HG03575 (cell line): ENCODE results near the gene PTPRN2.

Source experiments
- ATAC-seq: cut with Tn5 transposase; IDR thresholded peaks from one replicate; pipeline ENCODE4 v1.9.1; 2021; ENCODE audit not compliant: unreplicated experiment, insufficient number of reproducible peaks, low FRiP score; ENCODE audit errors: extremely low read depth

The PTPRN2 gene

DNA sequence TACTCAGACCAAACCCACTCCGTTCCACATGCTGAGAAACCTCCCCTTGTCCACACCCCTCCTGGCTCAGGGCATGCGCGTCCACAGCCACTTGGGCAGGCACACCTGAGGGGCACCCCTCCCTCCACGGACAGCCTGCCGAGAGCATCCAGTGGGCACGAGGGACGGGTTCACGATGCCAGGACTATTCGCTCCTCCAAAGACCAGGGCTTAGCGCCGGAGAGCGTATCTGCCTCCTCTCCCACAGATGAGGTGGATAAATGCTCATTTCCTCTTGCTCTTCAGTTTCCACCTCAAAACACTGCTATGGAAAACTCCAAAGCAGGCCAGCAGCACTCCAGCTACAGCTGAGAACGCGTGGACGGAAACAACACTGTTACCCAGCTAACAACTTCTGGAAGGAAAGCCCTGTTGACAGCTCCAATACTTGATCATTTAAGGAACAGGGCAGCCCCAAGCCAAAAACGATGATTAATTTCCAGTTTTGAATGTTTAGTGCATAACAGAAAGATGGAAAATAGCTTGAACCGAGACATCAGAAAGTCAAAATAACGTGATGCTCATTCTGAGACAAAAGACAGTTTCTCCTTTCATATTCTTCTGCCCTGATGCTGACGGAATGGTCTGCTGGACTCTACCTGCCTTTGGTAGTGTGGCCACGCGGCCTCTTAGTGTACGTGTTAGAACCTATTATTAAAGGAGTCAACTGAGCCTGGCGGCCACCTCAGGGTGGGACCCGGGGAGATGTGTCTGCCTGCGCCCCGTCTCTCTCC is 1046.1 kb downstream of the PTPRN2 start:
- no peak for ATAC-seq

DNA sequence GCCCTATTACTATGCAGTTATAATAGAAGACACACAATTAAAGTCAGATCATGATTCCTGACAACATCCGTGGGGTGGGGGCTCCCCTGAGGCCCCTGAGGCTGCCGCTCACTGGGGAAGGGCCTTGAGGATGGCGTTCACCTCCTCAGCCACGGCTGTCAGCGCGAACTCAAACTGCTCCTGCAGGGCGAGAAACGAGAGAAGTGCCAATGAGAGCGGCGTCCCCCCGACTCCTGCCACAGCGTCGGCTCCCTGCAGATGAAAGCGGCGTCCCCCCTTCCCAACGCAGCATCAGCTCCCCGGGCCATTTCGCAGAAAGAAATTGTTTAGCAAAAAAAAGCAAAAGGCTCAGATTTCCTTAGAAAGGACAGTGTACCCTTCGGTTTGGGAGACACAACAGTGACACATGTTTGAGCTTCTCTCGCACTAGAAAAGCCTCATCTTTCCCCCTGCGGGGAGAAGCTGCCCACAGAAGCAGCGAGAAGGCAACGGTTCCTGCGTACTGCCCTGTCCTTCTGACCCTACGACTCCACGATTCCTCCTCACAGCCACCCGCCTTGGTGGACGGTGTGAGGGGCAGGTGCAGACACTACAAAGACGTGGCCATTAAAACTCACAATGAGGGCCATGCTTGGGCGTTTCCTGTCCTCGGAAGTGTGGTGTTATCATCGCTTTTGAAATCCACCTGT is 1046.9 kb downstream of the PTPRN2 start:
- ATAC-seq = no peak

DNA sequence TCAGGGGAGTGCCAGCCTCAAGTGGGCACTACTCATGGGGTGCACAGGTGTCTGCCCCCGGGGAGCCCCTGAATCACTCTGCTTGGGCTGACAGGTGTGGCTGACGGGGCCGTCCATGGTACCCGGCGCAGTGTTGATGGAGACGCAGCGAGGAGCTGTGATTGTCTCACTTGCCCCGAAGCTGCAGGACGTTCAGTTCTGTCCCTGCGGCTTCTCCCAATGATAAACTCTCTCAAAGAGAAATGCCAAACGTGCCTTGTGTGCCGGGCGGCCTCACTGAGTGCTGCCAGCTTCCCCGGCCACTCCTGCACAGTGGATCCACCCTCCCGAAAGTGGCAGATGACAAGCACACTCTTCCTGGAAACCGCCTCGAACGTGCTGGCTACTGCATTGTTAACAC is 1047.6 kb downstream of the PTPRN2 start:
- no peak for ATAC-seq

DNA sequence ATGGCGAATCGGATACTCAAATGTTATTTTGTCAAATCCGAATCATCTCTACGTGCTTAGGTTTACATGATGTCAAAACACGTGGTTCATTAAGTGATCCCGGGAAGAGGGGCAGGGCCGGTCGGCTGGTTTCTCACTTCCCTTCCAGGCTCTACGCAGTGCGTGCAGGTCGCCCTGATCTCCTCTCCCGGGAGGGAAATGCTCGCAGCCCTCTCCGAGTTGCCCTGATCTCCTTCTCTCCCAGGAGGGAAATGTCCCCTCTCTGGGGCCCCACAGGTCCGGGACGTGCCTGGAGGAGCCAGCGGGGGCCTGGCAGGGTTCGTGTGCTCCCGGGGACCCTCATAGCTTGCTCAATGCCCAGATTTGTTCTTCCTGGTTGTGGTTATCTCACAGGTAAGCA is 1048.1 kb downstream of the PTPRN2 start:
- no peak for ATAC-seq

DNA sequence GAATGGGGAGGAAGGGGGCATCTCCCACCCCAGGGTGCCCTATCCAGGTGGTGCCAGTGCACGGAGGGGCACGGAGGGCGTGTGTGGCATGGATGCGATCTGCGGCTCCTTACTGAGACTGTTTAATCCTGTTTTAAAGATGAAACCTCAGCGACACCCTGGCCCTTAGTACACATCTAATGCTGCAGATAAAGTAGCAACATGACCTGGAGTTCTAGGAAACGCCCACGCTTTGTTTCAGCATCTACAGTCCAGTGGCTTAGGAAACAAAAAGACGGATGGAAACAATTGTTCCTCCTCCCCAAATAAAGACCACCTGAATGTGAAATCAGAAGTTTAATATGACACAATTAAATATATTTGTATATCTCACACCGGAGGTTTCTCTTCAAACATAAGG is 1048.9 kb downstream of the PTPRN2 start:
- no peak for ATAC-seq

DNA sequence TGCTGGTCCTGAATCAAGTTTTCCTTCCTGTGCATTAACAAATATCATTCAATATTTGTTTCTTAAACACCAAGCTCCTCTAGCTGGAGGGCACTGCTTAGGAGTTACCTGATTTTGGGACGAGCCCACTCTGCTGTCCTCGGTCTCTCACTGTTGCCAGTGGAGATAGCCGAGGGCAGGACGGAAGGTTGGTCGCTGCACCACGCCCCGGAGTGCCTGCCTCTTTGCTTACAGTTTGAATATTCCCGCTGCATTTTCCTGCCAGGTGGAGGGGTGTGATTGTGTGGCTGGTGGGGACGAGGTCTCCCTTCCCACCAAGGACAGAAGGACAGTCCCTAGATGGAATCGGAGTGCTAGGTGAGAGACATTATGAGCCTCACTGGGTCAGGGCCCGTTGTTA is 1049.3 kb downstream of the PTPRN2 start:
- no peak for ATAC-seq

DNA sequence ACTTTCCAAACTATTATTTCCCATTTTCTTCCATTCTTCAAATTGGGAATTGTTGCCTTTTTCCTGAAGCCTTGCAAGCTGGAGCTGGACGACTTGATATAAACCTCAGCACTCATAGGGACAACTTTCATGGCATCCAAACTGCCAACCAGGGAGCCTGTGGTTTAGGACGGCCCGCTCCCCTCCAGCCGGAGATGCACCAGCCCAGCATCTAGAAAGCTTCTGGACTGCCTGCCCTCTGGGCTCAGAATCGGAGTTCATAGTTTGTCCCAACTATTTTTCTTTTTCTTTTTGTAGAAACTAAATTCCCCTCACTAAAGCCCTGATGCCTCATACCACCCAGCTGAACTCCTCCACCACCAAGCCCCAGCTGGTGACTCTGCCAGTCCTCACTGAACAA is 1050.6 kb downstream of the PTPRN2 start:
- ATAC-seq = no peak

DNA sequence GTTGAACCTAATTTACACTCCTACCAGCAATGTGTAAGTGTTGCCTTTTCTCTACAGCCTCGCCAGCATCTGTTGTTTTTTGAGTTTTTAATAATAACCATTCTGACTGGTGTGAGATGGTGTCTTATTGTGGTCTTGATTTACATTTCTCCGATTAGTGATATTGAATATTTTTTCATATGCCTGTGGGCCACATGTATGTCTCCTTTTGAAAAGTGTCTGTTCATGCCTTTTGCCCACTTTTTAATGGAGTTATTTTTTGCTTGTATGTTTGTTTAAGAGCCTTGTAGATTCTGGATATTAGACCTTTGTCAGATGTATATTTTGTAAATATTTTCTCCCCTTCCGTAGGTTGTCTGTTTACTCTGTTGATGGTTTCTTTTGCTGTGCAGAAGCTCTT is 1055.6 kb downstream of the PTPRN2 start:
- no peak for ATAC-seq

DNA sequence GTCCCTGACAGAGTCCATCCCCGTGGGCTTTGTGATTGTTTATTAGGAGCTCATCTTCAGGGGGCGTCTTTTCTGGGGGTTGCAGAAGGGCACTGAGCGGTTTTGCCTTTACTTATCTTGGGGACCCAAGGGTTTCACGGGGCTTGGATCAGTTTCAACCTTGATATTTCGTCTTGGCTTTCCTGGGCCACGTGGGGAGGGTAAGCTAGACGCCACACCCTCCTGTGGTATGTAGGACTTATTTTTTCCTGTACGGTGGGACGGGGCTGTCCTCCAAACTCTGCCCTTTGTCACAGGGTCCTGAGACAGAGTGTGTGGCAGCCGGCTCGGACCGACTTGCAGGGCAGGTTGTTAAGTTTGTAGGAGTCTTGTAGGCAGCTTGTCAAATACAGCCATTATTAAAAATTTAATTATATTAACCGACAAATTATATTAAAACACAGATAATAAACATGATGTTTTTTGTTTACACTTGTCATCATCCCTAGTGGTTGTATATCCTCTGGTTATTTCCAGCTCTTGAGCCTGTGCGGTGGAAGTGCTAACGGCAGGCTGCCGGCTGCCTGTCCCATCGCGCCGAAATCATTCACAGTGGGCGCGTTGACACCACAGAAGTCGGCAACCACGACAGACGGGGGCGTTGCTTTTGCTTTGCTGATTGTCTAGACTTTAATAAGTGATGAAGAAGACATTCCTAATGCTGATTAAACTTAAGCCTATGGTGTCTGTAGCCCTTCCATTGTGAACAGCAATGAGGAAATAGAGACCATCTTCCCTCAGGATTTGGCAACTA is 1057.7 kb downstream of the PTPRN2 start:
- ATAC-seq = no peak

DNA sequence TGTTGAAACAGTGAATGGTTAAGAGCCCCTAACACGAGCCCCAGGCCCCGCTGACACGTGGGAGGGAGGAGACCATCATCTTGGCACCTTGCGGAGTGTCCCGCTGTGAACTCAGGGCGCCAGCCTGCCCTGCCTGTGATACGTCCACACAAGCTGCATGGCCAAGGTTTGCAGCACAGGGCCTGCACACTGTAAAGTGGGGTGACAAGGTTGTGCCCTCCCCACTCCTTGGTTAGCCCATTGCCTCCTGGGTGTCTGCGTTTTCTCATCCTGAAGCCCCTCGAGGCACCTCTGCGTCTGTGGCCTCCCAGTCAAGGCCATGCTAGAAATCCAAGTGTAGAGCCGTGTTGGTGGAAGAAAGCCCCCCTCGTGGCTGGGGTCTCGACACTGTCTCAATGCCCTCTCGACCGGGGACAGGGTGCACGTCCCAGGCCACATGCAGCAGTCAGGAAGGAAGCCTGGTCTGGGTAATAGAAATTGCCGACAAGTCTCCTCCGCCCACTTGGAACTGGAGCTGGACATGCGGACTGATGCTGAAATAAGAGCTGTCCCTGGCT is 1058.8 kb downstream of the PTPRN2 start:
- ATAC-seq = no peak

DNA sequence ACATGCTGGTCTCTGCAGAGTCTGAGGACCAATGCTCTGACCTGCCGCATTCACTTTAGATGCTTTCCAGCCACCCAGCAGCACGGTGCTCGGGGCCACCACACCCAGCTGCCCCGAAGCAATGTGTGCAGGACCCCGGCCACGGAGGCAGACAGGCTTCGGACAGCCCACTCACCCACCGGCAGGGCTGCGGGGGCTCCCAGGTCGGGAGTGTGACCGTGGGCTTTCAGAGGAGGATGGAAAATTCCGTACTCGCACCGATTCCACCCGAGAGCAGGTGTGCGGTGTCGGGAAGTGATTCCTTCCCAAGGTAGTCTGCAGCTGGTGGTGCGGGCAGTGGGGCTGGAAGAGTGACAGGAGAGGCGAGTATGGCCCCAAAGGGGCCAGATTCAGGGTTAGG is 1059.9 kb downstream of the PTPRN2 start:
- no peak for ATAC-seq

DNA sequence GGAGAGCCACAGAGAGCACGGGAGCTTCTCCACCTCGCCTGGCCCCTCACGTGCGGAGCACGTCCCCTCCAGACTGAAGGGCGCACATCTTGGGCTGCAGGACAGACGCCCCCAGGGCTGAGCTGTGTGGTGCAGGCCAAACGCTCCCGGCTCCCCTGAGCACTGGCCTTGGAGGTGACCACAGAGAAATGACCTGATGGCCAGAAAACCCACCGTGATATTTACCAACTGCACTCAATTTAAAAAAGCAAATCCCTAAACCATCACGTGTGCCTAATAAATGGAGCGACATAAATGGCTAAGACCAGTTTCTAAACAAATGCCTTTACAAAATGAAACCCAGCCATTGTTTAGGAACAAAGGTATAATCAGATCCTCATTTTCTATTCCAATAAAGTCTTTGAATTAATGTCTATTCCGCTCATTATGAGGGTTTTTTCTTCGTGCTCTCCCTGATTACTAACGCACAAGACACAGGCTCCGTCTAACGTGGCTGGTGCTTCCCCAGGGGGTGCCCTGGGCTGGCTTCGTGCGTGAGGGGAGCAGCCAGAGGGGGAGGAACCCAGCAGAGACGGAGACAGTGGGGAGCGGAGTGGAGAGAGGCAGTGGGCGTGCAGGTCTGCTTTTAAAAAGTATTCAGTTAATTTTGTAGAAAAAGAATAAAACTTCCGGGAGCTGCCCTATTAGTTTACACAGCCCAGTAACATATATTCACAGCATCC is 1060.5 kb downstream of the PTPRN2 start:
- no peak for ATAC-seq

DNA sequence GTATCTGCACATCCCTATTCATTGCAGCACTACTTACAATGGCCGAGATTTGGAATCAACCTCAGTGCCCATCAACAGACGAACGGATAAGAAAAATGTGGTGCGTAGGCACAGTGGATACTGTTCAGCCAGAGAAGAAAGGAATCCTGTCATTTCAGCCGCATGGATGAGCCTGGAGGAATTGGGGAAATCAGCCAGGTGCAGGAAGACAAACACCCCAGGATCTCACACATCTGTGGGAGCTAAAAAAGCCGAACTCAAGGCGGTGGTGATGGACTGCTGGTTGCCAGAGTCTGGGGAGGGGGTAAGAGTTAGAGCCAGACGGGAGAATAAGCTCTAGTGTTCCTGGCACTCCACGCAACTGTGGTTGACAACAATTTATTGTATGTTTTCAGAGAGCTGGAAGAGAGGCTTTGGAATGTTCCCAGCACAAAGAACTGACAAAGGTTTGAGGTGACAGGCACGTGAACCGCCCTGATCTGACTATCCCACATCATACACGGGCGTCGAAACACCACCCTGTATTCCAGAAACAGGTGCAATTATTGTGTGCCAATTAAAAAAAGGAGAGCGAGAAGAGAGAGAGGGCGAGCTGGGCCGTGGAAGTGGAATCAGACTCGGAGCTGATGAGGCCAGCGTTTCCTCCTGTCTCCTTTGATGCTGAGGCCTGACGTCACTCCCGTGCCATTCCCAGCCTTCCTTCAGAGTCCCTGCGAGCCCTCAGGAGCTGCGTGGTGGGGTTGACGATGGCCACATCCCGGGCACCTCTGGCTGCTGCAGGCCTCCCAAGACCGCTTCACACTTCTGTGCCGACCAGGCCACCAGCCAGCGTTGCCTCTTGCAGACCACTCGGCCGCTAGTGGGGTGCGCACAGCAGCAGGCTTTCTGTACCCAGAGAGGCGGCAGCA is 1061.4 kb downstream of the PTPRN2 start:
- no peak for ATAC-seq

DNA sequence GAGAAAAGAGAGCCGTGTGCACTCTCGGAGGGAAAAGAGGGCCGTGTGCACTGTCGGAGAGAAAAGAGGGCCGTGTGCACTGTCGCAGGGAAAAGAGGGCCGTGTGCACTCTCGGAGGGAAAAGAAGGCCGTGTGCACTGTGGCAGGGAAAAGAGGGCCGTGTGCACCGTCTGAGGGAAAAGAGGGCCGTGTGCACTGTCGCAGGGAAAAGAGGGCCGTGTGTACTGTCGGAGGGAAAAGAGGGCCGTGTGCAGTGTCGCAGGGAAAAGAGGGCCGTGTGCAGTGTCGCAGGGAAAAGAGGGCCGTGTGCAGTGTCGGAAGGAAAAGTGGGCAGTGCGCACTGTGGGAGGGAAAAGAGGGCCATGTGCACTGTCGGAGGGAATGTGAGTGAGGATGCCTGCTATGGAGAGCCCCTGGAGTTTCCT is 1062.1 kb downstream of the PTPRN2 start:
- no peak for ATAC-seq

DNA sequence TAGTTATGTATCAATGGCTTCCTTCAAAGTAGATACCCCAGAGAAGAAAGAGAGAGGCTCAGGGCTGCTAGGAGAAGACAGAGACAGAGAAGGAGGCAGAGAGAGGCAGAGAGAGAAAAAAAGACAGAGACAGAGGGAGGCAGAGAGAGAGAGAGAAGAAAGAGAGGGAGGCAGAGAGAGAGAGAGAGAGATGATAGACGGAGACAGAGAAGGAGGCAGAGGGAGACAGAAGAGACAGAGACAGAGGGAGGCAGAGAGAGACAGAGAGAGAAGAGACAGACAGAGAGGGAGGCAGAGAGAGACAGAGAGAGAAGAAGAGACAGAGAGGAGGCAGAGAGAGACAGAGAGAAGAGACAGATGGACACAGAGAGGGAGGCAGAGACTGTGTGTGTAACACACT is 1062.9 kb downstream of the PTPRN2 start:
- ATAC-seq = no peak

DNA sequence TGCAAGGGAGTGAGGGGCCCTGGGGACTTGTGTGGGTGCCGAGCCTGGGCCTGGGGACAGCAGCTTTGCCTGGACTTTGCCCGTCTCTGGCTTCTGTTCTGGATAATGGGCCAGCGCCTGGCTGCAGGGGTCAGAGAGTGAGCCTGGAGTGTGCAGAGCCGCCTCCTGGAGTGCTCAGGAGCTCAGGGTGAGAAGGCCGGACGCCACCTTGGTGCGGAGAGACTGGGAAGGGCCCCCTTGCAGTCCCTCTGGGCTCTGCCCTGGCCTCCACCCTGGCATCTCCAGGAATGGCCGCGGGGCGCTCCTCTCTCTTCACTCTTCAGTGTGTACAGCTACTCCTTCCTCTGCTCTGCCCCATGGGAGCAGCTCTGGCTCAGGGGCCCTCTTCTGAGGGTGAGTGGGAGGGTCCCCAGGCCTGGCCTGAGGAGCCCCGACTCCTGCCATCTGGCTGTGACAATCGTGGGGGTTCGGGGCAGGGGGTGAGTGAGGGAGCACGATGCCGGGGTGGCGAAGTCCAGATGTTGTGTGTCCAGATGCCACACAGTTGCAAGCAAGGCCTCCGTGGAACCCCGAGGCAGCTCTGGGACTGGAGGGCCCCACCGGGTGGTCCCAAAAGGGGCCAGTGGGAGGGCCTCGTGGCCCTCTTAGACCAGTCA is 1063.7 kb downstream of the PTPRN2 start:
- no peak for ATAC-seq

DNA sequence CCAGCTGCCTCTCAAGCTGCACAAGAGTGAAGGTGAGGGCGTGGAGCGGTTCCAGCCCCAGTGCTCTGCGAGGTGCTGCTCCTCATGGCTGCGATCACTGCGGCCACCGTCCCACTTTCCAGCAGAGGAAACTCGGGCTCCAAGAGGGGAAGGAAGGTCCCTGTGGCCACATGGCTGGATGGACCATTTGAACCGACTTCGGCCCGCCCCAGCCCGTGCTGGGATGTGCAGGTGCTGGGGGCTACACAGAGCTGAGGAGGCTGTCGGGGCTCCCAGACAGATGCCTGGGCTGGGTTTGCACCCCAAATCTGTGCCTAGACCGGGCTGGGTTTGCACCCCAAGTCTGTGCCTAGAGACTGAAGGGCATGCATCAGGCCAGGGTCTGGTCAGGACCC is 1064.3 kb downstream of the PTPRN2 start:
- ATAC-seq = no peak

DNA sequence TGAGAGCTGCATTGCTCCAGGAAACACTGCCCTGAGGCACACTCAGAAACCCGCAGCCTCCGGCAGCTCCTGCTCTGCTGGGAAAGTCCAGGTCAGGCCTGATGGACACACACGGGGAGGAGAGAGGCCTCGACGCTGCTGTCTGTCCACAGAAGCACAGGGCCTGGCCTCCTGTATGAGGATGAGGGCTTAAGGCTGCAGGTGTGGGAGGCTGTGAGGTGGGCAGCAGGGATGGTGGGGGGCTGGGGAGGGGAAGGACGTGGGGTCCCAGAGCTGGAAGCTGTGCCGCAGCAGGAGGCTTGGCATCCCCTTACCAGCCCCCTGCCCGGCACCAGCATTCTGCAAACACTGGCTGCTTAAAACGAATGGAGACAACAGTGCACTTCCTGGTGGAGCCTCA is 1064.7 kb downstream of the PTPRN2 start:
- ATAC-seq = no peak
